Measurements from ENCODE around the gene PARD3B. TPM values are rescaled to one million over a fixed set of nuclear protein-coding genes. Genes with fewer than 3 reads are reported as not detected.

The PARD3B gene
- total and polyA plus RNA-seq, 2 of the 4 experiments (the other 2 are of a cell fraction) = 3.3 to 15.6 TPM

DNA sequence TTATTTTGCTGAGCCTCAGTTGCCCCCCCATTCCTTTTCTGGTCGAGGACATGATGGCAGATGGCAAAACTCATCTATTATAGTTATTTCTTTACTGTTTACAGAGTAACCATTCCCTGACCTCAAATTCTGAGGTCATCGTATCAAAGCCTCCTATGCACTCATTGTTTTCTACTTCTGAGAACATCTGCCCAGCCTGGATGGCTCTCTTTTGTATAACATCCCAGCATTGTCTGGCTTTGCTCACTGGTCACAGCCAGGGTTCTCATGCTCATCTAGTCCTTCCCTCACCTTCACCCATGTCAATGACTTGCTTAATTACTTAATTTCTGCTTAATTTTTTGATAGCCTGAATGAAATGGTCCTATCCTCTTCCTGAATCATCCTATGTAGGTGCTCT, 472.1 kb downstream of the PARD3B start:
- H2BK20ac ChIP-seq (ENCODE audit: low read depth, low read length) = no peak overlapping the region
- H2BK120ac ChIP-seq (ENCODE audit: low read depth, low read length) = no peak overlapping the region
- H3K4me2 ChIP-seq (ENCODE audit: low read depth, low read length) = no peak overlapping the region
- no peak overlapping the region for H3K18ac ChIP-seq (ENCODE audit: low read depth, low read length)
- no peak overlapping the region for H2AK9ac ChIP-seq (replicated peaks; ENCODE audit: low read depth, low read length, poor library complexity)
- peaks cover 5 to 8% of the 10 kb centered on the region in 2 experiments; a peak in 2 of 4 replicates for H3K79me1 ChIP-seq (ENCODE audit: low read depth in 1 of 2, low read length in 2 of 2)
- no peak overlapping the region for H3K27ac ChIP-seq (ENCODE audit: insufficient read depth, low read length)
- ChIA-PET CTCF (no interaction called here), POLR2A (ENCODE audit: unreplicated experiment) (no interaction called here)
- H4K20me1 ChIP-seq (ENCODE audit: insufficient read depth, low read length) = no peaks in the 10 kb centered on the region
- H4K91ac ChIP-seq (ENCODE audit: insufficient read depth, low read depth, low read length) = no peak overlapping the region
- 57% methylated on average over 1 of the region's 2 CpGs; no CpG with 5 or more reads in 1 of the 2 experiments for WGBS, 2 experiments (ENCODE audit: extremely low coverage in 2 of 2, insufficient read length in 1 of 2)
- no peak overlapping the region for H3K9ac ChIP-seq (ENCODE audit: low read depth, low read length)
- H3K9me1 ChIP-seq (ENCODE audit: insufficient read depth, low read length) = peaks cover 3% of the 10 kb centered on the region; the same call in 1 of the 2 replicates
- no peak overlapping the region for H3K56ac ChIP-seq (ENCODE audit: extremely low read depth, insufficient read depth, low read length)
- H2BK15ac ChIP-seq (ENCODE audit: low read depth, low read length) = no peak overlapping the region
- no peaks in the 10 kb centered on the region for H3K27me3 ChIP-seq (ENCODE audit: control insufficient read depth, insufficient read depth, low read length)
- H2BK5ac ChIP-seq (ENCODE audit: low read depth, low read length, poor library complexity, severe bottlenecking) = no peak overlapping the region
- H4K5ac ChIP-seq (ENCODE audit: low read depth, low read length) = no peak overlapping the region
- DNase-seq (no peak), ATAC-seq (ENCODE audit: low read depth) (no peak)
- no peak overlapping the region for H3K14ac ChIP-seq (replicated peaks; ENCODE audit: low read depth, low read length)
- H2AFZ ChIP-seq (replicated peaks; ENCODE audit: low read length, poor library complexity) = no peak overlapping the region
- dilution Hi-C loops (cut with HindIII; ENCODE audit: low sequenced_read_pairs, unreplicated experiment) = no loop called here
- no peaks in the 10 kb centered on the region for H3K36me3 ChIP-seq (ENCODE audit: control insufficient read depth, insufficient read depth, low read length)
- H3K4me1 ChIP-seq (ENCODE audit: control insufficient read depth, insufficient read depth, low read length) = no peaks in the 10 kb centered on the region
- in situ Hi-C loops (cut with MboI; ENCODE audit: low sequenced_read_pairs) = no loop called here
- H3K23ac ChIP-seq (ENCODE audit: low read depth, low read length) = no peak overlapping the region
- no peak overlapping the region for H2AK5ac ChIP-seq (ENCODE audit: low read depth, low read length)
- BruUV-seq (replicated peaks) = no TSS peak
- H4K8ac ChIP-seq (ENCODE audit: low read depth in 2 of 2, low read length in 2 of 2) = no peak overlapping the region
- no peak overlapping the region for H3K4me3 ChIP-seq (ENCODE audit: insufficient read depth, low read depth, low read length)
- H3K4ac ChIP-seq (ENCODE audit: low read depth, low read length) = no peak overlapping the region
- H3K9me3 ChIP-seq (ENCODE audit: control insufficient read depth, insufficient read depth, low read length) = no peaks in the 10 kb centered on the region
- no peak for TF ChIP-seq CEBPB (IDR thresholded peaks at IDR 0.05; ENCODE audit: low read depth, low read length)
- TF ChIP-seq, protein P1, sequence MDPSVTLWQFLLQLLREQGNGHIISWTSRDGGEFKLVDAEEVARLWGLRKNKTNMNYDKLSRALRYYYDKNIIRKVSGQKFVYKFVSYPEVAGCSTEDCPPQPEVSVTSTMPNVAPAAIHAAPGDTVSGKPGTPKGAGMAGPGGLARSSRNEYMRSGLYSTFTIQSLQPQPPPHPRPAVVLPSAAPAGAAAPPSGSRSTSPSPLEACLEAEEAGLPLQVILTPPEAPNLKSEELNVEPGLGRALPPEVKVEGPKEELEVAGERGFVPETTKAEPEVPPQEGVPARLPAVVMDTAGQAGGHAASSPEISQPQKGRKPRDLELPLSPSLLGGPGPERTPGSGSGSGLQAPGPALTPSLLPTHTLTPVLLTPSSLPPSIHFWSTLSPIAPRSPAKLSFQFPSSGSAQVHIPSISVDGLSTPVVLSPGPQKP (IDR thresholded peaks at IDR 0.05; ENCODE audit: borderline replicate concordance, low read depth, low read length) = no peak
- TF ChIP-seq, protein P2, sequence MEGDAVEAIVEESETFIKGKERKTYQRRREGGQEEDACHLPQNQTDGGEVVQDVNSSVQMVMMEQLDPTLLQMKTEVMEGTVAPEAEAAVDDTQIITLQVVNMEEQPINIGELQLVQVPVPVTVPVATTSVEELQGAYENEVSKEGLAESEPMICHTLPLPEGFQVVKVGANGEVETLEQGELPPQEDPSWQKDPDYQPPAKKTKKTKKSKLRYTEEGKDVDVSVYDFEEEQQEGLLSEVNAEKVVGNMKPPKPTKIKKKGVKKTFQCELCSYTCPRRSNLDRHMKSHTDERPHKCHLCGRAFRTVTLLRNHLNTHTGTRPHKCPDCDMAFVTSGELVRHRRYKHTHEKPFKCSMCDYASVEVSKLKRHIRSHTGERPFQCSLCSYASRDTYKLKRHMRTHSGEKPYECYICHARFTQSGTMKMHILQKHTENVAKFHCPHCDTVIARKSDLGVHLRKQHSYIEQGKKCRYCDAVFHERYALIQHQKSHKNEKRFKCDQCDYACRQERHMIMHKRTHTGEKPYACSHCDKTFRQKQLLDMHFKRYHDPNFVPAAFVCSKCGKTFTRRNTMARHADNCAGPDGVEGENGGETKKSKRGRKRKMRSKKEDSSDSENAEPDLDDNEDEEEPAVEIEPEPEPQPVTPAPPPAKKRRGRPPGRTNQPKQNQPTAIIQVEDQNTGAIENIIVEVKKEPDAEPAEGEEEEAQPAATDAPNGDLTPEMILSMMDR (conservative IDR thresholded peaks at IDR 0.05; ENCODE audit: low read depth, low read length) = no peak
- TF ChIP-seq CHD1 (IDR thresholded peaks at IDR 0.05; ENCODE audit: low read depth, low read length) = no peak
- TF ChIP-seq MXI1 (IDR thresholded peaks at IDR 0.05; ENCODE audit: borderline replicate concordance, low read depth, low read length) = no peak
- TF ChIP-seq FOS (IDR thresholded peaks at IDR 0.05; ENCODE audit: low read depth, low read length) = no peak
- no peak for TF ChIP-seq RFX5 (IDR thresholded peaks at IDR 0.05; ENCODE audit: low read depth, low read length)
- no peak for TF ChIP-seq MAFK (IDR thresholded peaks at IDR 0.05; ENCODE audit: low read depth, low read length)
- TF ChIP-seq RCOR1 (IDR thresholded peaks at IDR 0.05; ENCODE audit: insufficient replicate concordance, low read length) = no peak
- no peak for TF ChIP-seq POLR2A (IDR thresholded peaks at IDR 0.05; ENCODE audit: low read depth, low read length)
- TF ChIP-seq RAD21 (IDR thresholded peaks at IDR 0.05; ENCODE audit: low read length) = no peak
- no peak for TF ChIP-seq SMC3 (IDR thresholded peaks at IDR 0.05; ENCODE audit: low read depth, low read length)
- TF ChIP-seq BHLHE40 (IDR thresholded peaks at IDR 0.05; ENCODE audit: low read depth, low read length) = no peak
- TF ChIP-seq, protein P3, sequence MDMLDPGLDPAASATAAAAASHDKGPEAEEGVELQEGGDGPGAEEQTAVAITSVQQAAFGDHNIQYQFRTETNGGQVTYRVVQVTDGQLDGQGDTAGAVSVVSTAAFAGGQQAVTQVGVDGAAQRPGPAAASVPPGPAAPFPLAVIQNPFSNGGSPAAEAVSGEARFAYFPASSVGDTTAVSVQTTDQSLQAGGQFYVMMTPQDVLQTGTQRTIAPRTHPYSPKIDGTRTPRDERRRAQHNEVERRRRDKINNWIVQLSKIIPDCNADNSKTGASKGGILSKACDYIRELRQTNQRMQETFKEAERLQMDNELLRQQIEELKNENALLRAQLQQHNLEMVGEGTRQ (IDR thresholded peaks at IDR 0.05; ENCODE audit: low read depth, low read length) = no peak
- no peak for TF ChIP-seq NFE2L2 (IDR thresholded peaks at IDR 0.05; ENCODE audit: low read depth, low read length)
- no peak for TF ChIP-seq MAZ (IDR thresholded peaks at IDR 0.05; ENCODE audit: borderline replicate concordance, low read depth, low read length)
- intact Hi-C loops (cut with micrococcal nuclease) = no loop called here
